Measurements from ENCODE around the gene GABRG3.

The GABRG3 gene

GRCh38 chr15:27064080-27064479, 93.1 kb downstream of the GABRG3 start:
- DNase-seq (ENCODE audit: low spot score), result no peak

GRCh38 chr15:27065151-27065550, 94.2 kb downstream of the GABRG3 start:
- DNase-seq (ENCODE audit: low spot score), result no peak

- no peak for DNase-seq (ENCODE audit: low spot score)
Observed at GRCh38 chr15:27065785-27066184, 94.8 kb downstream of the GABRG3 start.

- no peak for DNase-seq (ENCODE audit: low spot score)
Observed at GRCh38 chr15:27066446-27066845, 95.5 kb downstream of the GABRG3 start.

GRCh38 chr15:27067175-27067574, 96.2 kb downstream of the GABRG3 start:
- DNase-seq (ENCODE audit: low spot score), result no peak

GRCh38 chr15:27070841-27071240, 99.9 kb downstream of the GABRG3 start:
- no peak for DNase-seq (ENCODE audit: low spot score)

- DNase-seq (ENCODE audit: low spot score), result no peak
Observed at GRCh38 chr15:27074179-27074578, 103.2 kb downstream of the GABRG3 start.

GRCh38 chr15:27077790-27078189, 106.8 kb downstream of the GABRG3 start:
- no peak for DNase-seq (ENCODE audit: low spot score)

- no peak for DNase-seq (ENCODE audit: low spot score)
Observed at GRCh38 chr15:27081676-27082418, 110.9 kb downstream of the GABRG3 start.

GRCh38 chr15:27082526-27082925, 111.5 kb downstream of the GABRG3 start:
- no peak for DNase-seq (ENCODE audit: low spot score)

- no peak for DNase-seq (ENCODE audit: low spot score)
Observed at GRCh38 chr15:27084844-27085243, 113.9 kb downstream of the GABRG3 start.

GRCh38 chr15:27086149-27086548, 115.2 kb downstream of the GABRG3 start:
- no peak for DNase-seq (ENCODE audit: low spot score)

- DNase-seq (ENCODE audit: low spot score), result no peak
Observed at GRCh38 chr15:27086805-27087204, 115.8 kb downstream of the GABRG3 start.

- no peak for DNase-seq (ENCODE audit: low spot score)
Observed at GRCh38 chr15:27087651-27088583, 116.9 kb downstream of the GABRG3 start.

- no peak for DNase-seq (ENCODE audit: low spot score)
Observed at GRCh38 chr15:27088584-27089232, 117.7 kb downstream of the GABRG3 start.

GRCh38 chr15:27089233-27089586, 118.2 kb downstream of the GABRG3 start:
- DNase-seq (ENCODE audit: low spot score), result no peak

- no peak for DNase-seq (ENCODE audit: low spot score)
Observed at GRCh38 chr15:27089676-27090075, 118.7 kb downstream of the GABRG3 start.

- DNase-seq (ENCODE audit: low spot score), result no peak
Observed at GRCh38 chr15:27091270-27091940, 120.4 kb downstream of the GABRG3 start.

GRCh38 chr15:27092390-27092789, 121.4 kb downstream of the GABRG3 start:
- DNase-seq (ENCODE audit: low spot score), result no peak

GRCh38 chr15:27094235-27094634, 123.3 kb downstream of the GABRG3 start:
- DNase-seq (ENCODE audit: low spot score), result no peak

GRCh38 chr15:27095886-27096624, 125.1 kb downstream of the GABRG3 start:
- DNase-seq (ENCODE audit: low spot score), result no peak

Measured in GM03348 (cell line).